KMS-11 (cell line): ENCODE measurements around the gene DLGAP1.
A peak's percentile ranks its signal among the peaks of the same experiment; 100 is the strongest.

Experiments
- H2AFZ ChIP-seq: fragments of 200-600 bp; sonication (generic); 2 replicates; pipeline ENCODE4 v1.6.1; 2016; ENCODE audit warnings: antibody characterized with exemption, mixed run types, low read depth
- H3K27ac ChIP-seq: fragments of 200-600 bp; sonication (generic); 2 replicates; pipeline ENCODE4 v1.6.1; 2016; ENCODE audit warnings: mild to moderate bottlenecking, mixed run types
- H3K27me3 ChIP-seq: fragments of 200-600 bp; sonication (generic); 2 replicates; pipeline ENCODE4 v1.6.1; 2017; ENCODE audit warnings: mild to moderate bottlenecking, low read depth, mixed run types, moderate library complexity; ENCODE audit not compliant: insufficient read depth
- H3K36me3 ChIP-seq: fragments of 200-600 bp; sonication (generic); 2 replicates; pipeline ENCODE4 v1.6.1; 2017; ENCODE audit warnings: mild to moderate bottlenecking, mixed run types; ENCODE audit not compliant: insufficient read depth
- H3K4me1 ChIP-seq: fragments of 200-600 bp; sonication (generic); 2 replicates; pipeline ENCODE4 v1.6.1; 2016; ENCODE audit warnings: mild to moderate bottlenecking, low read depth, mixed run types; ENCODE audit not compliant: poor library complexity, severe bottlenecking
- H3K4me2 ChIP-seq: fragments of 200-600 bp; sonication (generic); 2 replicates; pipeline ENCODE4 v1.7.0; 2016; ENCODE audit warnings: mild to moderate bottlenecking, mixed run types
- H3K4me3 ChIP-seq: fragments of 200-600 bp; sonication (generic); IDR thresholded peaks from 2 replicates; pipeline ENCODE4 v1.6.1; 2017; ENCODE audit warnings: low read depth, low read length, mixed read lengths; ENCODE audit not compliant: insufficient read depth
- H3K79me2 ChIP-seq: fragments of 200-600 bp; sonication (generic); 2 replicates; pipeline ENCODE4 v1.6.1; 2016; ENCODE audit warnings: low read depth, mixed run types; ENCODE audit not compliant: insufficient read depth
- H3K9ac ChIP-seq: fragments of 200-600 bp; sonication (generic); 2 replicates; pipeline ENCODE4 v1.6.1; 2016; ENCODE audit warnings: mild to moderate bottlenecking, mixed run types
- H4K20me1 ChIP-seq: fragments of 200-600 bp; sonication (generic); 2 replicates; pipeline ENCODE4 v1.6.1; 2016; ENCODE audit warnings: mild to moderate bottlenecking, mixed run types; ENCODE audit not compliant: insufficient read depth
- CTCF ChIP-seq: fragments of 200-600 bp; sonication (generic); conservative IDR thresholded peaks from 2 replicates; pipeline ENCODE4 v1.6.1; 2017; ENCODE audit warnings: low read depth, mild to moderate bottlenecking, antibody characterized with exemption, low read length, moderate library complexity, mixed read lengths

DLGAP1 gene

GRCh38 chr18:3544537-3544936 is 910.6 kb downstream of the DLGAP1 start:
- no peaks in the 10 kb centered on the region for H3K36me3 ChIP-seq
- H3K4me2 ChIP-seq: no peak overlapping the region
- H3K4me1 ChIP-seq: peaks cover 14% of the 10 kb centered on the region
- H4K20me1 ChIP-seq: no peaks in the 10 kb centered on the region
- no peaks in the 10 kb centered on the region for H3K27me3 ChIP-seq
- no peak overlapping the region for H3K27ac ChIP-seq
- no peak overlapping the region for H3K4me3 ChIP-seq
- no peak overlapping the region for H3K9ac ChIP-seq
- no peaks in the 10 kb centered on the region for H3K79me2 ChIP-seq
- TF ChIP-seq CTCF: no peak
- H2AFZ ChIP-seq: no peak overlapping the region

- Histone ChIP-seq H4K20me1 (no peaks in the 10 kb centered on the region), H3K4me1 (peaks cover 14% of the 10 kb centered on the region), H3K4me3 (no peak overlapping the region), H3K27me3 (no peaks in the 10 kb centered on the region), H2AFZ (no peak overlapping the region), H3K9ac (no peak overlapping the region), H3K79me2 (no peaks in the 10 kb centered on the region), H3K27ac (no peak overlapping the region), H3K4me2 (peak overlapping the region; percentile 8; the same call in 1 of the 2 replicates), H3K36me3 (no peaks in the 10 kb centered on the region)
- no peak for TF ChIP-seq CTCF
Observed at GRCh38 chr18:3541549-3542386, 913.3 kb downstream of the DLGAP1 start.

- H3K27ac ChIP-seq: no peak overlapping the region
- no peaks in the 10 kb centered on the region for H4K20me1 ChIP-seq
- no peaks in the 10 kb centered on the region for H3K79me2 ChIP-seq
- TF ChIP-seq CTCF: no peak
- H3K4me2 ChIP-seq: peak overlapping the region; percentile 8; the same call in 1 of the 2 replicates
- H3K9ac ChIP-seq: no peak overlapping the region
- no peaks in the 10 kb centered on the region for H3K36me3 ChIP-seq
- no peak overlapping the region for H3K4me3 ChIP-seq
- peaks cover 14% of the 10 kb centered on the region for H3K4me1 ChIP-seq
- no peaks in the 10 kb centered on the region for H3K27me3 ChIP-seq
- no peak overlapping the region for H2AFZ ChIP-seq
Observed at GRCh38 chr18:3540805-3541548, 914.1 kb downstream of the DLGAP1 start.

- H3K9ac ChIP-seq: no peak overlapping the region
- no peaks in the 10 kb centered on the region for H3K27me3 ChIP-seq
- H3K4me1 ChIP-seq: peaks cover 14% of the 10 kb centered on the region
- TF ChIP-seq CTCF: no peak
- H4K20me1 ChIP-seq: no peaks in the 10 kb centered on the region
- no peaks in the 10 kb centered on the region for H3K79me2 ChIP-seq
- no peak overlapping the region for H2AFZ ChIP-seq
- no peak overlapping the region for H3K27ac ChIP-seq
- H3K36me3 ChIP-seq: no peaks in the 10 kb centered on the region
- H3K4me3 ChIP-seq: no peak overlapping the region
- H3K4me2 ChIP-seq: no peak overlapping the region
Observed at GRCh38 chr18:3538954-3539617, 916.0 kb downstream of the DLGAP1 start.
